ENCODE data around the gene PPP2R2B. TPM values are rescaled to one million over a fixed set of nuclear protein-coding genes. Genes with fewer than 3 reads are reported as not detected.

Gene PPP2R2B
- polyA plus RNA-seq, 2 of the 4 experiments (the other 2 are of a cell fraction) = not detected

- TF ChIP-seq EHF (CRISPR knock-in tag; IDR thresholded peaks at IDR 0.05) (no peak), HOXA7 (CRISPR knock-in tag; IDR thresholded peaks at IDR 0.05) (no peak), ZFP36 (IDR thresholded peaks at IDR 0.05; ENCODE audit: borderline replicate concordance, partially characterized antibody) (no peak), REST (IDR thresholded peaks at IDR 0.05) (no peak), RARB (CRISPR knock-in tag; IDR thresholded peaks at IDR 0.05) (no peak), JUN (IDR thresholded peaks at IDR 0.05) (no peak)
Measured at GRCh38 chr5:146897061-146897460, 18.5 kb upstream of the PPP2R2B start (continued).

- ATAC-seq (no peak), FAIRE-seq (no peak), DNase-seq (ENCODE audit: low read depth in 1 of 2, low spot score in 1 of 2) (no peak)
- Histone ChIP-seq H3K9me3 (no peaks in the 10 kb centered on the region), H3K4me3 (no peak overlapping the region), H3K4me2 (no peak overlapping the region), H3K27ac (no peak overlapping the region), H3K4me1 (no peaks in the 10 kb centered on the region)
- ChIA-PET POLR2A (no interaction called here), CTCF (no interaction called here)
- TF ChIP-seq HES2 (IDR thresholded peaks at IDR 0.05) = no peak
- no peak for TF ChIP-seq REST (IDR thresholded peaks at IDR 0.05)
- TF ChIP-seq TP53 (CRISPR knock-in tag; IDR thresholded peaks at IDR 0.05) = no peak
- no peak for TF ChIP-seq NR3C1 (IDR thresholded peaks at IDR 0.05)
- TF ChIP-seq PHF8 (IDR thresholded peaks at IDR 0.05; ENCODE audit: borderline replicate concordance, low read depth) = no peak
- no peak for TF ChIP-seq RCOR1 (IDR thresholded peaks at IDR 0.05; ENCODE audit: low read depth, low read length)
- TF ChIP-seq RARB (CRISPR knock-in tag; IDR thresholded peaks at IDR 0.05) = no peak
- TF ChIP-seq ZSCAN20 (CRISPR knock-in tag; IDR thresholded peaks at IDR 0.05) = no peak
- TF ChIP-seq HEYL (CRISPR knock-in tag; IDR thresholded peaks at IDR 0.05) = no peak
- TF ChIP-seq RNF2 (IDR thresholded peaks at IDR 0.05; ENCODE audit: borderline replicate concordance, low read depth) = no peak
- no peak for TF ChIP-seq HDAC2 (IDR thresholded peaks at IDR 0.05)
- TF ChIP-seq ZFP36 (IDR thresholded peaks at IDR 0.05; ENCODE audit: borderline replicate concordance, partially characterized antibody) = no peak
- no peak for TF ChIP-seq CTCF (IDR thresholded peaks at IDR 0.05)
- TF ChIP-seq CHD2 (IDR thresholded peaks at IDR 0.05; ENCODE audit: low read length, partially characterized antibody) = no peak
- TF ChIP-seq TFCP2L1 (CRISPR knock-in tag; IDR thresholded peaks at IDR 0.05) = no peak
- 44% methylated on average over 4 of the region's 4 CpGs for WGBS (ENCODE audit: missing lambda C conversion rate)
Measured at GRCh38 chr5:146894753-146895521, 16.4 kb upstream of the PPP2R2B start.
